IPS-NIHi11 (cell line): ENCODE data around the gene SYNJ2.

Experiments used
- DNase-seq: peaks from one replicate; pipeline ENCODE4 v3.0.0; 2012; ENCODE audit warnings: mixed read lengths, low spot score

Gene SYNJ2

GRCh38 chr6:158060455-158061360 is 79.0 kb downstream of the SYNJ2 start:
- peak; percentile 66 for DNase-seq

GRCh38 chr6:158061361-158061708 is 79.7 kb downstream of the SYNJ2 start:
- no peak for DNase-seq

GRCh38 chr6:158061709-158062461 is 80.2 kb downstream of the SYNJ2 start:
- no peak for DNase-seq

- DNase-seq = no peak
Observed at GRCh38 chr6:158063736-158064135, 82.1 kb downstream of the SYNJ2 start.

- no peak for DNase-seq
Observed at GRCh38 chr6:158064725-158065251, 83.1 kb downstream of the SYNJ2 start.

GRCh38 chr6:158066136-158066781 is 84.6 kb downstream of the SYNJ2 start:
- no peak for DNase-seq

GRCh38 chr6:158067436-158068015 is 85.9 kb downstream of the SYNJ2 start:
- DNase-seq = no peak

GRCh38 chr6:158068156-158068892 is 86.7 kb downstream of the SYNJ2 start:
- DNase-seq = no peak

- DNase-seq = peak; percentile 67
Observed at GRCh38 chr6:158068893-158069799, 87.5 kb downstream of the SYNJ2 start.

GRCh38 chr6:158069800-158070195 is 88.1 kb downstream of the SYNJ2 start:
- no peak for DNase-seq

- no peak for DNase-seq
Observed at GRCh38 chr6:158070513-158070912, 88.8 kb downstream of the SYNJ2 start.

- no peak for DNase-seq
Observed at GRCh38 chr6:158071121-158072082, 89.7 kb downstream of the SYNJ2 start.

GRCh38 chr6:158072083-158072721 is 90.5 kb downstream of the SYNJ2 start:
- peak; percentile 82 for DNase-seq

GRCh38 chr6:158073776-158074175 is 92.1 kb downstream of the SYNJ2 start:
- no peak for DNase-seq

- no peak for DNase-seq
Observed at GRCh38 chr6:158076548-158076947, 94.9 kb downstream of the SYNJ2 start.

- DNase-seq = no peak
Observed at GRCh38 chr6:158077676-158078075, 96.0 kb downstream of the SYNJ2 start.

- no peak for DNase-seq
Observed at GRCh38 chr6:158078320-158078719, 96.7 kb downstream of the SYNJ2 start.

- DNase-seq = no peak
Observed at GRCh38 chr6:158080849-158081656, 99.4 kb downstream of the SYNJ2 start.
